GM12875 (cell line): ENCODE data around the gene CALML3.

Experiments used
- H3K4me3 ChIP-seq: one replicate; pipeline ENCODE4 v1.5.1; 2011; ENCODE audit warnings: low read depth, low read length, control low read depth
- CTCF ChIP-seq: IDR thresholded peaks from 2 replicates; pipeline ENCODE4 v1.5.1; 2011; ENCODE audit warnings: low read depth, mild to moderate bottlenecking, control low read depth, inconsistent platforms, low read length, moderate library complexity, borderline replicate concordance; ENCODE audit not compliant: insufficient read depth

The CALML3 gene

GRCh38 chr10:5570007-5570655 is 45.4 kb downstream of the CALML3 start:
- no peak for TF ChIP-seq CTCF
- H3K4me3 ChIP-seq = no peak overlapping the region

- no peak for TF ChIP-seq CTCF
- no peak overlapping the region for H3K4me3 ChIP-seq
Measured at GRCh38 chr10:5570979-5571810, 46.4 kb downstream of the CALML3 start.

- no peak for TF ChIP-seq CTCF
- H3K4me3 ChIP-seq = no peak overlapping the region
Measured at GRCh38 chr10:5571826-5572225, 47.1 kb downstream of the CALML3 start.

GRCh38 chr10:5573319-5573950 is 48.7 kb downstream of the CALML3 start:
- no peak for TF ChIP-seq CTCF

GRCh38 chr10:5573968-5574641 is 49.3 kb downstream of the CALML3 start:
- no peak for TF ChIP-seq CTCF
- no peak overlapping the region for H3K4me3 ChIP-seq

More at GRCh38 chr10:5573319-5573950, 48.7 kb downstream of the CALML3 start:
- no peak overlapping the region for H3K4me3 ChIP-seq

GRCh38 chr10:5574642-5575131 is 49.9 kb downstream of the CALML3 start:
- TF ChIP-seq CTCF = no peak
- no peak overlapping the region for H3K4me3 ChIP-seq
